Activated T-helper 1 cell treated with Interleukin-2 at 50 U/mL for 16 hours (primary cell): ENCODE data around the gene KCNE1.
"Not testable (repeated sequence)": the region's sequence is repeated elsewhere in the genome, so short reads cannot be mapped to it uniquely, and the experiment has no call there.

ENCODE experiments used
- DNase-seq: peaks from one replicate; pipeline ENCODE4 v3.0.0-alpha.2; 2020; ENCODE audit warnings: low read depth

The KCNE1 gene

GRCh38 chr21:34407294-34407693 lies 104.7 kb downstream of the KCNE1 start:
- not testable (repeated sequence) for DNase-seq

DNA sequence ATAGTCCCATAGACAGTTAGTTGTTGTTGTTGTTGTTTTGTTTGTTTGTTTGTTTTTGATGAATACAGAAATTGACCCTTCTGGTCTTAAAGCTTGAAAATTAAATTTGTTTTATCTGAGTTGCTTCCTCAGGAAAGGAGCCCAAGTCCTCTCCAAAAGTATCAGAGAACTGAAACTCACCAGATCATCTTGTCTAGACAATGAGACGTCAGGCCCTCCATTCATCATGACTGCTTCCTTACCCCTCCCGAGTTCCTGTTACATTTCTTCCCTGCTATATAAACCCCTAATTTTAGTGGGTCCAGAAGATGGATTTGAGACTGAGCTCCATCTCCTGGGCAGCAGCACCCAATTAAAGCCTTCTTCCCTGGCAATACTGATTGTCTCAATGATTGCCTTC lies 105.3 kb downstream of the KCNE1 start:
- DNase-seq, result not testable (repeated sequence)

- DNase-seq, result not testable (repeated sequence)
These were observed 105.9 kb downstream of the KCNE1 start for GRCh38 chr21:34406102-34406501.

DNA sequence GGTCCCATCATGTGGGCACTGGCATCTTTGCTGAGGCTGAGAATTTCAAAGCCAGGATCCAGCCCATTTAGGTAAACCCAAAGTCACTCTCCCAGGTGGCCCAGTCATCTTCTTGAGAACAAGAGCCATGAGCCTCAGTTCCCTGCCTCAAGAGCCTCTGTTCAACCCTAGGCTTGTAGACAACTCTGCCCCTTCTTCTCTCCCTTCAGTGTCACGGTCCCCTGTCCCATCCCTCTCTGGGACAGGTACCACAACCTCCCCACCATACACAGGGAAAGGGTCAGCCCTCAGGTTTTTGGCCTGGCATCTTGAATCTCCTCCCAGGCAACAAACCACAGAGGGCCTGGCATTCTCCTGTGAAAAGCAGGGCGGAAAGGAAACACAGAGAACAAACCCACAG lies 106.3 kb downstream of the KCNE1 start:
- DNase-seq, result not testable (repeated sequence)

DNA sequence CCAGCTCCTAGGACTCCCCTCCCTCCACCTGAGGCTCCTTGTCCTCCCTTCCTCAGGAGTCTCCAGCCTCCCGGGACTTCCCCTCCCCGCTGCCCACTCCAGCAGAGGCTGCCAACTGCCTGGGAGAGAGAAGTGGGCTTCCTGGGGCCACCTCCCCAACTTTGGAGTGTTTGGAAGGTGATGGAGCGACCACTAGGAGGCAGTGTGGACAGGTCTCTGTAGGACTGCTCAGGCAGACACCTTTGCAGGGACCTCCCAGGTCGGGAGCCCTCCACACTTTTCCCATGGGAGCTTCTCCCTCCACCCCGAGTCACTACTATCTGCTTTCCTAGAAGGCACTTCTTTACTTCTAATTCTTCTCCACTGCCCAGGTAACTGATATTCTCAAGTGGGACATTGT lies 107.3 kb downstream of the KCNE1 start:
- not testable (repeated sequence) for DNase-seq

DNA sequence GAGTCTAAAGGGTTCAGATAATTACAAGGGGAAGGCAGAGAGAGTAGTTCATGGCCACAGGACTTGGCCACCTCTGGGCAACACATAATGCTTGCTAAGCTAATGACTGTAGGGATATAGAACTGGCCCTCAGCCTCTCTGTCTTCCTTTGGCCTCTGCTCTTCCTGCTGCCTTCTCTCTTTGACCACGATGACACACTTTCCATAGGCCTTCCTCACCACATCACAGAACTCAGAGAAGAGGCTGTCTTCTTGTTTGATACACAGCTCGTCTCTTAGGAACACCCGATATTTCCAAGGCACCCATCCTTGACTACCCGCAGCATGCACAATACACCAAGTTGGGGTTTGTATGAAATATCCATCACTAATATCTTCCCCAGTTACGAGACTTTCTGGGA lies 111.5 kb downstream of the KCNE1 start:
- not testable (repeated sequence) for DNase-seq
